Neural cell (in vitro differentiated cells): ENCODE measurements around the gene DLX6.
A peak's percentile ranks its signal among the peaks of the same experiment; 100 is the strongest.

ENCODE experiments used
- CTCF ChIP-seq: fragments of 450-650 bp; IDR thresholded peaks from 2 replicates; pipeline ENCODE4 v1.5.1; 2014; ENCODE audit warnings: antibody characterized with exemption, mild to moderate bottlenecking, moderate library complexity; ENCODE audit not compliant: poor library complexity, severe bottlenecking
- EP300 ChIP-seq: fragments of 450-650 bp; conservative IDR thresholded peaks from 2 replicates; pipeline ENCODE4 v1.6.1; 2014; ENCODE audit warnings: antibody characterized with exemption, mild to moderate bottlenecking, moderate library complexity; ENCODE audit not compliant: poor library complexity, severe bottlenecking
- EZH2 ChIP-seq: fragments of 200-600, 300-800 bp; shearing (Covaris generic), sonication (generic); IDR thresholded peaks from 2 replicates; pipeline ENCODE4 v1.6.1; 2014; ENCODE audit warnings: antibody characterized with exemption, low read length, borderline replicate concordance, mild to moderate bottlenecking; ENCODE audit not compliant: insufficient read depth, poor library complexity, severe bottlenecking
- MXI1 ChIP-seq: fragments of 450-650 bp; conservative IDR thresholded peaks from 2 replicates; pipeline ENCODE4 v1.6.1; 2014; ENCODE audit warnings: antibody characterized with exemption, mild to moderate bottlenecking; ENCODE audit not compliant: poor library complexity, severe bottlenecking
- POLR2AphosphoS5 ChIP-seq: IDR thresholded peaks from 2 replicates; pipeline ENCODE4 v1.6.1; 2012
- REST ChIP-seq: IDR thresholded peaks from 2 replicates; pipeline ENCODE4 v1.6.1; 2012; ENCODE audit warnings: borderline replicate concordance
- SMC3 ChIP-seq: fragments of 450-650 bp; conservative IDR thresholded peaks from 2 replicates; pipeline ENCODE4 v1.6.1; 2014; ENCODE audit warnings: antibody characterized with exemption, mild to moderate bottlenecking, moderate library complexity; ENCODE audit not compliant: poor library complexity

GRCh38 chr7:97016381-97017191 lies 11.2 kb downstream of the DLX6 start:
- TF ChIP-seq CTCF (peak; percentile 52), EP300 (peak; percentile 11), EZH2 (no peak), POLR2AphosphoS5 (peak; percentile 54), SMC3 (peak; percentile 26), REST (peak; percentile 67), MXI1 (no peak)
